NCI-H1092 (cell line): ENCODE measurements around the gene CCDC195.
"Not testable (repeated sequence)": the region's sequence is repeated elsewhere in the genome, so short reads cannot be mapped to it uniquely, and the experiment has no call there.

Experiments used
- DNase-seq: peaks from one replicate; lab custom pipeline; 2025; lab: John Stamatoyannopoulos, UW

Gene CCDC195

GRCh38 chr2:224690868-224691267 lies 25.3 kb downstream of the CCDC195 start:
- DNase-seq: no peak

GRCh38 chr2:224689539-224689938 lies 26.6 kb downstream of the CCDC195 start:
- DNase-seq: no peak

- no peak for DNase-seq
Observed at GRCh38 chr2:224688997-224689396, 27.2 kb downstream of the CCDC195 start.

GRCh38 chr2:224687156-224687555 lies 29.0 kb downstream of the CCDC195 start:
- no peak for DNase-seq

GRCh38 chr2:224685121-224685520 lies 31.0 kb downstream of the CCDC195 start:
- no peak for DNase-seq

DNA sequence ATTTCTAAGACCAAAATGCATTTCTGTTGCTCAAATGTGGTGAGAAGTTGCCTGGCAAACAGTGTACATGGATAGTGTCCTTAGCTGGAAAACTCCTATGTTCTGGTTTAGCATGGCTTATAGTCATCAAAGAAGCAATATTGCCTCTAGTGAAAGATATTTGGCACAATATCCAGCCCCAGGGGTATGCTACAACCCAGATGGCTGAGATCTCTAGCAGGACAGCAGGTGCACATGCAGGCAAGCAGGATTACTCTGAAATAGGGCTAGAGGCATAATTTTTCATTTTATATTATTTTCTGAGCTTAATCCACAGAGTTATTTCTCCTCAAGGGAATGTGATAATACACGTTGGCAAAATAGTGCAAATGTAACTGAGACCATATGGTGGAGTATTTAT lies 34.0 kb downstream of the CCDC195 start:
- DNase-seq: peak; percentile 14

- DNase-seq: peak; percentile 25
Observed at GRCh38 chr2:224671731-224672130, 44.4 kb downstream of the CCDC195 start.

DNA sequence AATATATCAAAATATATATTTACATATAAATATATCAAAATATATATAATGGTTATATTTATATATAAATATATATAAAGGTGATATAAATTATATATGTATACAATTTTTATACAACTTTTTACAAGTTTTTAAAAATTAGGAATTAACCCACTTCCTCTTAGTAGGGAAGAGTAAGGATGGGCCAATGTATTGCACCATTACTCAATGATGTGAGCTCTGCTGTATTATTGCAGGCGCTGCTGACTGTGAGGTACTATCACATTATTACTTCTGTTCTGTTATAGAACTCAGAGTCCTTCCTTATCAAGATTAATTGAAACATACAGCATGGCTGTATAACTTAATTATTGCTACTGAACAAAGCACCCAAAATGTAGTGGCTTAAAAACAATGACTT lies 46.0 kb downstream of the CCDC195 start:
- no peak for DNase-seq

DNA sequence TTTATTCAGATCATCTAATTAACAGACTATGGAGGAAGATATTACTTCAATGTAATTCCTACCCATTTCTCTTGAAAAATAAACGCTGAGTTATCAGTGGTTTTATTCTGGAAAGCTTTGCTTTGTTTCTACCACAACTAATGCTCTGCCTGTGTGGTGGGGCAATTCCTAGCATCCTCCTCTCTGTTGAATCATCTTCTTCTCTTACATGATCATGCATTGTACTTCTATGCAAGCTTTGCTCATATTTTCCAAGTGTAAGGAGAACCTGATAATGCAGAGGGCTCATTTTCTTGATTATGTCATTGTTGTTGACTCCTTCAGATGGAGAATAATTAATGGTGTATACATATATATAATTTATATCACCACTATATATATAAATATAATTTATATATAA lies 46.7 kb downstream of the CCDC195 start:
- no peak for DNase-seq

DNA sequence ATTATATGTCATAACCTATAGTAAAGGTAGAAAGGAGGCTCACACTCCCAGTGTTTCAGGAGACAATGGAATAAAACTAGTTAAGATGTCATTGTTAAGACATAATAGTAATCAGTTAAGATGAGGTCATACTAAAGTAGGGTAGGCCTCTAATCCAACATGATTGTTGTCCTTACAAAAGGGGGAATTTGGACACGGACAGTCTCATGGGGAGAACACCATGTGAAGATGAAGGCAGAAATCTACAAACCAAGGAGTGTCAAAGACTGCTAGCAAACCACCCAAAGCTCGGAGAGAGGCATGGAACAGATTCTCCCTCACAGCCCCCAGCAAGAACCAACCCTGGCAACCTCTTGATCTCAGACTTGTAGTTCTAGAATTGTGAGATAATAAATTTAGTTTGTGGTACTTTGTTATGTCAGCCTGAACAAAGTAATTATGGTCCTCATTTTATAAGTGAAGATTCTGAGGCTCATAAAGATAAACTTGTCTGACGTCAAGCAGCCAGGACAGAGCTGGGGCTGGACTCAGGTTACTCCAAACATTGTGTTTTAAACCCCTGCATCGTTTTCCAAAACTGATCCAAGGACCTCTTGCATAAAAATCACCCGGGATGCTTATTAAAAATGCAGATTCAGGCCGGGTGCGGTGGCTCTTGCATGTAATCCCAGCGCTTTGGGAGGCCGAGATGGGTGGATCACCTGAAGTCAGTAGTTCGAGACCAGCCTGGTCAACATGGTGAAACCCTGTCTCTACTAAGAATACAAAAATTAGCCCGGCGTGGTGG lies 47.8 kb downstream of the CCDC195 start:
- no peak for DNase-seq

GRCh38 chr2:224666951-224667553 lies 49.1 kb downstream of the CCDC195 start:
- no peak for DNase-seq

- DNase-seq: not testable (repeated sequence)
Observed at GRCh38 chr2:224663322-224663721, 52.8 kb downstream of the CCDC195 start.

DNA sequence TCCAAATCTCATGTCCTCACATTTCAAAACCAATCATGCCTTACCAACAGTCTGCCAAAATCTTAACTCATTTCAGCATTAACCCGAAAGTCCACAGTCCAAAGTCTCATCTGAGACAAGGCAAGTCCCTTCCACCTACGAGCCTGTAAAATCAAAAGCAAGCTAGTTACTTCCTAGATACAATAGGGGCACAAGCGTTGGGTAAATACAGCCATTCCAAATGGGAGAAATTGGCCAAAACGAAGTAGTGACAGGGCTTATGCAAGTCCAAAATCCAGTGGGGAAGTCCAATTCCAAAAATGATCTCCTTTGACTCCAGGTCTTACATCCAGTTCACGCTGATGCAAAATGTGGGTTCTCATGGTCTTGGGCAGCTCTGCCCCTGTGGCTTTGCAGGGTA lies 54.5 kb downstream of the CCDC195 start:
- not testable (repeated sequence) for DNase-seq

DNA sequence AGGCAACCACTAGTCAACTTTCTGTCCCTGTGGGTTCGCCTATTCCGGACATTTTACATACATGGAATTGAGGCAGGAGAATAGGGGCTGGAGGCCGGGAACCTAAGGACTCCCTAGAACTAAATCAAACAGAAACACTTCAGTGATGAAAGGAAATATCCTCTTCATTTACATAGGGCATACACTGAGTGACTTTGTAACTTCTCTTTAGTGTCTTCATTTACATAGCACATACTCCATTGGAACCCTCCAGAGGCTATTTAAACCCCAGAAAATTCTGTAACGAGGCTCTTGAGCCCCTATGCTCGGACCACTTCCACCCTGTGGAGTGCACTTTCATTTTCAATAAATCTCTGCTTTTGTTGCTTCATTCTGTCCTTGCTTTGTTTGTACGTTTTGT lies 56.5 kb downstream of the CCDC195 start:
- DNase-seq: no peak

DNA sequence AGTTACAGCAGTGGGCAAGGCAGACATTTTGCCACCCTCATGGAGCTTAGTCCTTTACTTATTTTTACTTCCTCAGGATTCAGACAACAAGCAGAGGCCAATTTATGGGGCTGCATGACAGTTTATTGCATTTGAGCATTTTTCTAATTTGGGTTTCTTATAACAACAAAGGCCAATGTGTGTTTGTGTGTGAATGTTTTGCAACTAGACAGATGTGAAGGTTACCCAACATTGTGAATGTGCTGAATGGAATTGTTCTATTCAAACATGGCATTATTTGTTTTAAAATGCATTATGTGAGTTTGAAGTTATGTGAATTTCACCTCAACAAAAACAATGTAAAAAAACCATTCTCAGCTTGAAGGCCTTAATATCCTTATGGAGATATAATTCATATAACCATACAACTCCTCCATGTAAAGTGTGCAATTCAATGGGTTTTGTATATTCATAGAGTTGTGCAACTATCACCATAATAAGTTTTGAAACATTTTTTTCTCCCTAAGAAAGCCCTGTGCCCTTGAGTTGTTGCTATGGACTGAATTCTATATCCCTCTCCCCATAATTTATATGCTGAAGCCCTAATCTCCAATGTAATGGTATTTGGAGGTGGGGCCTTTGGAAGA lies 57.3 kb downstream of the CCDC195 start:
- DNase-seq: no peak

DNA sequence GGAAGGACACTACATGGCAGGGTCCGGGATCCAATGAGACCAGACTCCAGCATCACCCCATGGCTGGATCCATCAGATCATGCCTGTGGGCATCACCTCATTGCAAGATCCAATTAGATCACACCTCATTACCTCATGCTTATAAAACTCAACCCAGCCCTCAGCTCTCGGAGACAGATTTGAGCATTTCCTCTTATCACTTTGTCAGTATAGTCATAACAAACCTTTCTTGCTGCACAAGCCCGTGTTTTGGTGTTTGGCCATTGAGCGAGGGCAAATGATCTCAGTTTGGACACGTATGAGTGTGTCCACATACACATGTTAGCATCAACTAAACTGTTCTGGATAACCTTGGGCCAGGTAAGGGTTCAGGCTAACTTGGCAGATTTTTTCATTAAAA lies 58.8 kb downstream of the CCDC195 start:
- DNase-seq: no peak

GRCh38 chr2:224655006-224655537 lies 61.1 kb downstream of the CCDC195 start:
- DNase-seq: no peak
